Astrocyte (in vitro differentiated cells and primary cell): ENCODE data around the gene RANBP17. TPM values are rescaled to one million over a fixed set of nuclear protein-coding genes. Genes with fewer than 3 reads are reported as not detected.

Experiments used
- DNase-seq: peaks from one replicate; pipeline ENCODE4 v3.0.0-alpha.2; 2010; ENCODE audit warnings: low read depth
- FAIRE-seq: peaks from 2 replicates; lab custom pipeline; 2011; peaks lifted over from hg19 to GRCh38; lab: Jason Lieb, UNC
- H2AFZ ChIP-seq: 2 replicates; pipeline ENCODE4 v1.6.0; 2012; ENCODE audit warnings: low read depth, low read length, inconsistent platforms
- H3K27ac ChIP-seq: 2 replicates; pipeline ENCODE4 v1.5.1; 2011; ENCODE audit warnings: low read depth, low read length, inconsistent platforms
- H3K27me3 ChIP-seq: 2 replicates; pipeline ENCODE4 v1.6.0; 2011; ENCODE audit warnings: low read length, inconsistent platforms; ENCODE audit not compliant: insufficient read depth
- H3K36me3 ChIP-seq: 2 replicates; pipeline ENCODE4 v1.5.1; 2011; ENCODE audit warnings: low read length, inconsistent platforms; ENCODE audit not compliant: insufficient read depth
- H3K4me1 ChIP-seq: 2 replicates; pipeline ENCODE4 v1.5.1; 2011; ENCODE audit warnings: low read length, inconsistent platforms; ENCODE audit not compliant: insufficient read depth
- H3K4me2 ChIP-seq: 2 replicates; pipeline ENCODE4 v1.6.0; 2012; ENCODE audit warnings: low read length, inconsistent platforms
- H3K4me3 ChIP-seq: 2 replicates; pipeline ENCODE4 v1.5.1; 2011; ENCODE audit warnings: low read depth, mild to moderate bottlenecking, low read length, inconsistent platforms; ENCODE audit not compliant: insufficient read depth
- H3K79me2 ChIP-seq: 2 replicates; pipeline ENCODE4 v1.6.0; 2012; ENCODE audit warnings: mild to moderate bottlenecking, low read length, inconsistent platforms; ENCODE audit not compliant: insufficient read depth
- H3K9ac ChIP-seq: 2 replicates; pipeline ENCODE4 v1.6.0; 2012; ENCODE audit warnings: mild to moderate bottlenecking, low read length, inconsistent platforms
- H3K9me3 ChIP-seq: 2 replicates; pipeline ENCODE4 v1.5.1; 2012; ENCODE audit warnings: low read depth, mild to moderate bottlenecking, low read length, inconsistent platforms; ENCODE audit not compliant: insufficient read depth
- H4K20me1 ChIP-seq: 2 replicates; pipeline ENCODE4 v1.6.0; 2012; ENCODE audit warnings: low read length, inconsistent platforms; ENCODE audit not compliant: insufficient read depth
- H3K27ac Mint-ChIP-seq: one replicate; pipeline ENCODE4 v1.8.0; 2021; ENCODE audit warnings: mild to moderate bottlenecking, mixed read lengths; ENCODE audit not compliant: unreplicated experiment
- H3K27me3 Mint-ChIP-seq: one replicate; pipeline ENCODE4 v1.8.0; 2021; ENCODE audit warnings: low read depth, mixed read lengths; ENCODE audit not compliant: unreplicated experiment
- H3K36me3 Mint-ChIP-seq: one replicate; pipeline ENCODE4 v1.8.0; 2021; ENCODE audit warnings: low read depth, mixed read lengths; ENCODE audit not compliant: unreplicated experiment
- H3K4me1 Mint-ChIP-seq: one replicate; pipeline ENCODE4 v1.8.0; 2021; ENCODE audit warnings: low read depth, mixed read lengths; ENCODE audit not compliant: unreplicated experiment
- H3K4me3 Mint-ChIP-seq: one replicate; pipeline ENCODE4 v1.8.0; 2021; ENCODE audit warnings: mild to moderate bottlenecking, moderate library complexity, mixed read lengths; ENCODE audit not compliant: unreplicated experiment
- H3K9me3 Mint-ChIP-seq: one replicate; pipeline ENCODE4 v1.8.0; 2021; ENCODE audit warnings: mild to moderate bottlenecking, mixed read lengths; ENCODE audit not compliant: unreplicated experiment
- CTCF ChIP-seq: IDR thresholded peaks from 2 replicates; pipeline ENCODE4 v1.5.1; 2011; ENCODE audit warnings: low read depth, mild to moderate bottlenecking, inconsistent platforms, low read length, moderate library complexity; ENCODE audit not compliant: insufficient read depth
- EZH2 ChIP-seq: IDR thresholded peaks from 2 replicates; pipeline ENCODE4 v1.6.1; 2012; ENCODE audit warnings: mild to moderate bottlenecking, low read length, inconsistent platforms; ENCODE audit not compliant: insufficient read depth
- total RNA-seq: library from RNA; stranded (reverse); gene quantifications from 2 replicates; pipeline ENCODE4 v1.2.1, GENCODE V29; 2021

Gene RANBP17
- total RNA-seq, 1 donor from 2014 or later: 16.2 TPM

- no peak overlapping the region for H3K4me2 ChIP-seq
- H3K4me3 ChIP-seq: no peak overlapping the region
- no peak for DNase-seq
- H3K36me3 ChIP-seq: no peaks in the 10 kb centered on the region
- H3K4me1 Mint-ChIP-seq: peaks cover 5% of the 10 kb centered on the region
- no peaks in the 10 kb centered on the region for H3K36me3 Mint-ChIP-seq
- no peaks in the 10 kb centered on the region for H3K27me3 Mint-ChIP-seq
- no peaks in the 10 kb centered on the region for H3K4me1 ChIP-seq
- no peak for FAIRE-seq
- H3K9me3 Mint-ChIP-seq: no peaks in the 10 kb centered on the region
- no peak overlapping the region for H3K4me3 Mint-ChIP-seq
- H3K27ac Mint-ChIP-seq: no peak overlapping the region
- H4K20me1 ChIP-seq: no peaks in the 10 kb centered on the region
- no peaks in the 10 kb centered on the region for H3K9me3 ChIP-seq
- no peak overlapping the region for H3K9ac ChIP-seq
- H3K27ac ChIP-seq: no peak overlapping the region
- no peaks in the 10 kb centered on the region for H3K27me3 ChIP-seq
- H3K79me2 ChIP-seq: no peaks in the 10 kb centered on the region
- H2AFZ ChIP-seq: no peak overlapping the region
- TF ChIP-seq CTCF (no peak), EZH2 (no peak)
These were observed 288.0 kb downstream of the RANBP17 start for GRCh38 chr5:171149772-171150171.

GRCh38 chr5:171152382-171152781 lies 290.6 kb downstream of the RANBP17 start:
- H3K79me2 ChIP-seq: no peaks in the 10 kb centered on the region
- no peak overlapping the region for H3K27ac Mint-ChIP-seq
- H3K36me3 Mint-ChIP-seq: no peaks in the 10 kb centered on the region
- H3K4me3 ChIP-seq: no peak overlapping the region
- no peak overlapping the region for H3K27ac ChIP-seq
- H3K4me1 Mint-ChIP-seq: peaks cover 12% of the 10 kb centered on the region
- FAIRE-seq (peak; percentile 56), DNase-seq (peak; percentile 10)
- H3K9ac ChIP-seq: no peak overlapping the region
- H3K4me3 Mint-ChIP-seq: no peak overlapping the region
- no peaks in the 10 kb centered on the region for H3K9me3 ChIP-seq
- no peaks in the 10 kb centered on the region for H3K27me3 ChIP-seq
- TF ChIP-seq EZH2 (no peak), CTCF (peak; percentile 18)
- H4K20me1 ChIP-seq: no peaks in the 10 kb centered on the region
- H3K27me3 Mint-ChIP-seq: no peaks in the 10 kb centered on the region
- peaks cover 9% of the 10 kb centered on the region for H3K4me1 ChIP-seq
- H3K9me3 Mint-ChIP-seq: no peaks in the 10 kb centered on the region
- no peak overlapping the region for H2AFZ ChIP-seq
- no peaks in the 10 kb centered on the region for H3K36me3 ChIP-seq
- H3K4me2 ChIP-seq: no peak overlapping the region

- no peak overlapping the region for H3K4me3 Mint-ChIP-seq
- H3K4me2 ChIP-seq: peak overlapping the region; percentile 43
- peaks cover 9% of the 10 kb centered on the region for H3K4me1 ChIP-seq
- H3K27me3 Mint-ChIP-seq: no peaks in the 10 kb centered on the region
- TF ChIP-seq EZH2: no peak
- TF ChIP-seq CTCF: no peak
- peak overlapping the region; percentile 42 for H3K27ac Mint-ChIP-seq
- DNase-seq: peak; percentile 71
- H3K9me3 ChIP-seq: no peaks in the 10 kb centered on the region
- H3K27me3 ChIP-seq: no peaks in the 10 kb centered on the region
- H2AFZ ChIP-seq: no peak overlapping the region
- peak overlapping the region; percentile 23 for H3K27ac ChIP-seq
- H3K4me3 ChIP-seq: no peak overlapping the region
- FAIRE-seq: peak; percentile 49
- H4K20me1 ChIP-seq: no peaks in the 10 kb centered on the region
- H3K36me3 ChIP-seq: no peaks in the 10 kb centered on the region
- H3K36me3 Mint-ChIP-seq: no peaks in the 10 kb centered on the region
- H3K4me1 Mint-ChIP-seq: peaks cover 10% of the 10 kb centered on the region
- H3K9me3 Mint-ChIP-seq: no peaks in the 10 kb centered on the region
- no peaks in the 10 kb centered on the region for H3K79me2 ChIP-seq
- no peak overlapping the region for H3K9ac ChIP-seq
These were observed 293.8 kb downstream of the RANBP17 start for GRCh38 chr5:171155621-171156020.
